Stimulated activated CD4-positive, alpha-beta T cell treated with anti-CD3 and anti-CD28 coated beads, Interleukin-1b, Interleukin-23, amount 100 ng/mL, for 4 hours (primary cell): Measurements from ENCODE around the gene FOSB.
A peak's percentile ranks its signal among the peaks of the same experiment; 100 is the strongest.

ENCODE experiments used
- DNase-seq, 2 donors: peaks; one replicate each; pipeline ENCODE4 v3.0.0-alpha.2; 2020; ENCODE audit warnings: low read depth in 2 of 2

The FOSB gene

GRCh38 chr19:45442778-45443461 lies 24.9 kb upstream of the FOSB start:
- DNase-seq: no peak

GRCh38 chr19:45443462-45444317 lies 24.1 kb upstream of the FOSB start:
- no peak for DNase-seq

GRCh38 chr19:45444318-45445041 lies 23.3 kb upstream of the FOSB start:
- DNase-seq: peak in 1 of 2 donors; percentile 66

GRCh38 chr19:45445139-45445538 lies 22.7 kb upstream of the FOSB start:
- no peak for DNase-seq

- DNase-seq: no peak
These were observed 21.5 kb upstream of the FOSB start for GRCh38 chr19:45446295-45446694.

GRCh38 chr19:45446944-45447343 lies 20.9 kb upstream of the FOSB start:
- no peak for DNase-seq

GRCh38 chr19:45448425-45448756 lies 19.4 kb upstream of the FOSB start:
- DNase-seq: no peak

GRCh38 chr19:45448887-45449299 lies 18.9 kb upstream of the FOSB start:
- DNase-seq: no peak

- no peak for DNase-seq
These were observed 17.8 kb upstream of the FOSB start for GRCh38 chr19:45450012-45450333.

GRCh38 chr19:45451131-45451849 lies 16.5 kb upstream of the FOSB start:
- DNase-seq: no peak

- no peak for DNase-seq
These were observed 15.9 kb upstream of the FOSB start for GRCh38 chr19:45451850-45452387.

GRCh38 chr19:45455707-45456499 lies 11.9 kb upstream of the FOSB start:
- DNase-seq: peak in 1 of 2 donors; percentile 37

- no peak for DNase-seq
These were observed 11.3 kb upstream of the FOSB start for GRCh38 chr19:45456500-45456815.

GRCh38 chr19:45457776-45458175 lies 10.0 kb upstream of the FOSB start:
- DNase-seq: no peak

- DNase-seq: no peak
These were observed 6.9 kb upstream of the FOSB start for GRCh38 chr19:45460807-45461347.

- DNase-seq: no peak
These were observed 5.6 kb upstream of the FOSB start for GRCh38 chr19:45462174-45462573.

- DNase-seq: no peak
These were observed 4.6 kb upstream of the FOSB start for GRCh38 chr19:45463241-45463640.

- no peak for DNase-seq
These were observed 3.5 kb upstream of the FOSB start for GRCh38 chr19:45464274-45464673.

GRCh38 chr19:45464852-45465441 lies 2.8 kb upstream of the FOSB start:
- no peak for DNase-seq

- no peak for DNase-seq
These were observed 711 bp upstream of the FOSB start for GRCh38 chr19:45467115-45467455.
